OCI-LY7 (cell line): ENCODE results near the gene ANKRD30B.
"Not testable (repeated sequence)": the region's sequence is repeated elsewhere in the genome, so short reads cannot be mapped to it uniquely, and the experiment has no call there.

Experiments used
- CTCF ChIP-seq: fragments of 200-600 bp; sonication (generic); conservative IDR thresholded peaks from 2 replicates; pipeline ENCODE4 v1.5.1; 2014; ENCODE audit warnings: mild to moderate bottlenecking, antibody characterized with exemption, low read length, moderate library complexity, mixed read lengths
- EZH2phosphoT487 ChIP-seq: fragments of 200-600 bp; sonication (generic); IDR thresholded peaks from 2 replicates; pipeline ENCODE4 v1.6.1; 2018; ENCODE audit warnings: low read depth, borderline replicate concordance, mild to moderate bottlenecking, mixed run types, antibody characterized with exemption, low read length, moderate library complexity, mixed read lengths

DNA sequence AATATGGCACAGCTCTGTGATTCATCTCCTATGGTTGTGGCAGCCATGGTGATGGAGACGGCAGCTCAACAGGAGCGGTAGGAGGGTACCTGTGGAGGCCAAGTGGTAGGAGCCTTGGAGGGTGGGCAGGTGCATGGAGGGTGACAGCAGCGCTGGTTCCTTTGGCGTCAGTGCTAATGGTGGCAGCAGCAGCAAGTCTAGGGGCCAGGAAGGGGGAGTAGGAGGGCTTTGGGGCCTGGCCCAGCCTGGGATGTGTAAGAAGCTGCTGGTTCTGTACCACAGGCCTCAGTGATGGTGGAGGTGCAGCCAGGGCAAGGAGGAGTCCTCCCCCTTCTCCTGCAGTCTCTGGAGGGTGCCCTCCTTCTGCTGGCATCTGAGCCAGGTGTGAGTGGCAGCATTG is 120.0 kb downstream of the ANKRD30B start:
- TF ChIP-seq CTCF, EZH2phosphoT487: not testable (repeated sequence)
